Occipital lobe (tissue), 2 donors: ENCODE data around the gene NCK2. TPM values are rescaled to one million over a fixed set of nuclear protein-coding genes. Genes with fewer than 3 reads are reported as not detected.

Experiments used
- DNase-seq: peaks from one replicate; lab custom pipeline; 2025; lab: John Stamatoyannopoulos, UW
- total RNA-seq: library from RNA; depleted of rRNA; stranded (reverse); fragments of >200 nt; gene quantifications from one replicate; pipeline ENCODE4 v1.2.3, GENCODE V29; 2014

Gene NCK2
- total RNA-seq, 1 donor from 2014 or later: 86.1 TPM

GRCh38 chr2:105917688-105918087, 173.0 kb downstream of the NCK2 start:
- no peak for DNase-seq

DNA sequence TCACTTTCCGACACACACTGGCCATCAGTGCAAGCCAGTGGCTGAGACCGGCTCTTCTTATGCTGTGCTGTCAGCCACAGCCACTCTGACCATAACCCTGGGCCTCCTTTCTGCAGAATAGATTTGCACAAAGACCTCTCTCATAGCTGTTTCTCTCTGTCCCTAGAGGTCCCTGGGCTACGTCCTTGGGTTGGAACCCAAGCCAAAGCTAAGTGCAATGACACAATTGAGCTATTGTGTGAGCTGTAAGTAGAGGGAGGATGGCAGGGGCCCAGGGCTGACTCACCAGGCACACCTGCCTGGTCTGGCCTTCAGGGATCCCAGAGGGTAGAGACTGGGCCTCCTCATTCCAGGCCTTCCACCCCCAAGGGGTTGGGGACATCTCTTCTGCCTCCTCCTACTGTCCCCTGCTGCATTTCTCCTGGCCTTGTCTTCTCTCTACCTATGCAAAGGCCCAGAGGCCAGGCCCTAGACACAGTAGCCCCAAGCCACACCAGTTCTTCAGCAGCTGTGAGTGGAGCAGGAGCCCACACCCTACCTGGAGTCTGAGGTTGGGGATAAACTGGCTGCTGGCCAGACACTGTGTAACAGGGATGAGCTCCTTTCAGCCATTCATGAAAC, 174.6 kb downstream of the NCK2 start:
- DNase-seq: no peak

- no peak for DNase-seq
These were observed 175.1 kb downstream of the NCK2 start for GRCh38 chr2:105919826-105920225.

- DNase-seq: no peak
These were observed 179.6 kb downstream of the NCK2 start for GRCh38 chr2:105924271-105924670.

DNA sequence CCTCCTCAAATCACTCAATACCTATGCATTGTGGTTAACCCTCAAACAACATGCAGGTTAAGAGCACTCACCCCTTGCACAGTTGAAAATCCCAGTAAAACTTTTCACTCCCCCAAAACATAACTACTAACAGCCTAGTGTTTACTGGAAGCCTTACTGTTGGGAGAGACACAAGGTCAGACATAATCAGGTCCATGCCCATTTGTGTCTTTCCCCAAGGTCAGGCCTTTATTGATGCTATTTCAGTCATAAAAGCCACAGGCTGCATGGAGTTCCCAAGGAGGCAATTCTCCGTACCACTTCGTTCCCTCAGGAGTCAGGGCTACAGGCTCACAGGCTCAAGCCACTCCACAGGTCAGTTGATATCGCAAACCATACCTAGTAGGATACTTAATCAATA, 180.2 kb downstream of the NCK2 start:
- DNase-seq: no peak

DNA sequence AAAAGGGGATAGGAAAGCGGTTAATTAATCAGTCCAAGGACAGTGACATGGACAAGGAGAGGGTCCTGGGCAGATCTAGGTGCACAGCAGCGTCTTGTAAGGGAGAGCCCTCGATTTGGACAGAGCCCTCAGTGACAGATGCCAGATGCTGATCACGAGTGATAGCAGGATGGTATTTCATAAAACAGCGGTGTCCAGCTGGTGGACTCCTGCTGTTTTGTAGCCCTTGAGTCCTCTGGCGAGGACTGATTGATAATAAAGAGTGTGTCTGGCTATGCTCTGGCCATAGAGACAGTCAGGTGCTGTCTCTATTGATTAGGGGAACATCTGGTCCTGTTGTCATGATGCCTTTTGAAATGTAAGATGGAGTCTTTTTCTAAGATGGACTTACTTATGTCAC, 180.7 kb downstream of the NCK2 start:
- DNase-seq: no peak

DNA sequence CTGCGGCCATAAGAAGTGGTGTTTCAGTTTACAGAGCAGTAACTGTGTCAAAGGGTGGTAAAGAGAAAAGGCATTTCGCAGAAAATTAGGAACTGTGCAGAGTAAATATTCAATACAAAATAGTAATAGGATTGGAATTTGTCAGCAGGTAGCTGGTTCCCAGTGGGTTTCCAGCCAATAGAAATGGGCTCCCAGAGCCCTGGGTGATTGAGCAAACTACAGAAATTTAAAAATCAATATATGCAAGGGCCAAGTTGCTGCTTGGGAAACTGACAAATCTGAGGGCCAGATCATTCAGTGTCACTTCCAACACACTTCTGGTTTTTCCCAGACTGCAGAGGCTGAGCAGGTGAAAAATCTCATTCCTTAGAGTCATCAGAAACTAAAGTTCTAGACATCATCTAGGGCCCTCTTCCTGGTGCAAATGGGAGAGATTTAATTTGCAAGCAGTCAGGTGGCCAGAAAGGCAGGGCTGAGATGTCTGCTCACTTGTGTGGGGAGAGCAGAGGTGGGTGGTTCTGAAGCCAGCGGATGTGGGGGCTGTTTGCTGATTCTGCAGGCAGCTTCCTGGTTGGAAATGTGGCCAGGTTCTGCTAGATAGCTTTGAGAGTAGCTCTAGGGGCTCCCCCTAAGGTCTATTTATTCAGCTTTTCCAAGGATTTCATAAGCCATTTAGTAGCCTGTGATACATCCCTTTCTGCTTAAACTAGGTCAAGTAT, 182.4 kb downstream of the NCK2 start:
- no peak for DNase-seq

DNA sequence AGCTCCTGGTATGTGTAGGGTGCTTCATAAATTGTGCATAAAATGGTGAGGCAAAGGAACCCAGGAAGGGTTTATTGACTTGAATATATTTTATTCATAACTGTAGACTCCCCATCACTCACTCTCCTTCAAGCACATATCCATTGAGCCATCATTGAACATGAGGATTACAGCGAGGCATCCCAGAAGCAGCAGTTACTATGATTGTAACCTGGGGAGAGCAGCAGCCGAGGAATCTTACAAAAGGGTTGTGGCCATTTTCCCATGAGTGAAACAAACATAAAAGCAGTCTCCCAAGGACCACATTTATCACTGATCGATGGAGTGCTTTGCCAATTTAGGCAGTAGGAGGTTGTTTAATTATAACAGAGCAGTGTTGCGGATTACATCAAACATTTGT, 183.4 kb downstream of the NCK2 start:
- no peak for DNase-seq

- DNase-seq: no peak
These were observed 183.9 kb downstream of the NCK2 start for GRCh38 chr2:105928563-105928962.

GRCh38 chr2:105929516-105929915, 184.8 kb downstream of the NCK2 start:
- DNase-seq: no peak

- no peak for DNase-seq
These were observed 187.9 kb downstream of the NCK2 start for GRCh38 chr2:105932582-105932981.

DNA sequence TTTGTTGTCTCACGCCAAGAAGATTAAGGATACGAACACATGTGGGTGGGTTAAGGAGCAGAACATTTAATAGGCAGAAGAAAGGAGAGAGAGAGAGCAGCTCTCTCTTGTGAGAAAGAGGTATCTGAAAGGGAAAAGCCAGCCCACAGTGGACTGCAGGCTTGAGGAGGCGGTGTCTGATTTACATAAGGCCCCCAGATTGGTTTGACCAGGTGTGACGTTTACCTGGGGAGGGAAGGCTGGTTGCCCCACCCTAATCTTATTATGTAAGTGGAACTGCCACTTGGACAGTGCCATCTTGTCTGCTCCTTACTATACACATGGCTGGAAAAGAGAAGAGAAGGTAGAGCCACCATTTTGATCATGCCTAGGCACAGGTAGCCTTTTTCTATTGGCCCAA, 189.2 kb downstream of the NCK2 start:
- no peak for DNase-seq

GRCh38 chr2:105934467-105934866, 189.8 kb downstream of the NCK2 start:
- no peak for DNase-seq

DNA sequence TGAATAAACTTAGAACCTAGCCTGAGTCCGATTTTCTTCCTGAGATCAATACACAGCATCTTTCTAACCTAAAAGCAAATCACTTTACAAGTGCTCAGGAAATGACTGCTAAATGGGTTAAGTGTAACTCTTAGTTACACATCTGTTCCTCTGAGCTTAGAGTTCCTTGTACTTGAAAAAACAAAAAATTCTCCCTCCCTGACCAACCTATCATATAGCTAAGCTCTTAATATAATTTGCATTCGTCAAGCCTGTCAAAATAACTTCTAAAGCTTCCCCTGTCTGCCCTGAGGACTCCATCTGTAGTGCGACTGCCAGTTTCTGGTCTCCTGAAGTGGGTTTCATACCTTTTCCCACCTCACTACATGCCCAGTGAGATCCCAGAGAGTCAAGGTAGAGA, 190.4 kb downstream of the NCK2 start:
- DNase-seq: no peak

DNA sequence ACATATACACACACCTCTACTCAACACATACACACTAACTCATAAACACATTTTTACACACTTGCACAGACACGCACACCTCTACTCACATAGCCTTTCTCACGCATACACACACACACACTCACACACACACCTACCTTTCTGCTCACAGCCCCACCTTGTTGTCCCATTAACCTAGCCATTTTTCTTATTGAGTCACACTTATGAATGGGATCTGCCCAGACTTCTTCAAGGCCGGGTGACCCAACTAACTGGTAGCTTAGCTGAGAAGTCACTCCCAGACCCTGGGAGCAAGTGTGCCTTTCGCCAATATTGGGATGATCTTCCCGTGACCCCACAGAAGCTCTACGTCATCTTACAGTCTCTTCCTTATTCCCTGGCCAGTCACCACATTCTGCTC, 192.2 kb downstream of the NCK2 start:
- DNase-seq: no peak

DNA sequence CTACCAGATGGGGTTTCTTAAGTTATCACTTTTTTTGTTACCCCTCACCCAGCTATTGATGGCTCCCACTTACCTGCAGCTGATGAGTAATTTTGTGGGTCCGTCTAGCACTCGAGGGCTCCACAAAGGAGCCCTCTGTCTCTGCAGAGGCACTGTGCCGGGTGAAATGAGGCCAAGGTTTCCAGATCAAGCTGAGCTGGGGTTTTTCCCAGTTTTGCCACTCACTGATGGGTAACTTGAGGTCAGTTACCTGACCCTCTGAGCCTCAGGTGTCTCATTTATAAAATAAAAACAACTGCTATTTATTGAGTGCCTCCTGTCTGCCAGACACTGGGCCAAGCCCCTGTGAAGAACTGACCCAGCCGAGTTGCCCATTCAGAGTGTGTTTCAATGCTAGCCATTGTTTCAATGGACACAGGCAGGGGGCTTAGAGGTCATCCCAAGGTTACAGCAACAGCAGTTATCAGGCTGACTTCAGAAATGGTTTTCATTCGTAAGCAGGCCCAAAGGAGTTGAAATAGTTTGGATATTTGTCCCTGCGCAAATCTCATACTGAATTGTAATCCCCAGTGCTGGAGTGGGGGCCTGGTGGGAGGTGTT, 192.9 kb downstream of the NCK2 start:
- no peak for DNase-seq
